GM19351 (cell line): ENCODE data around the gene GTPBP2.
"Not testable (repeated sequence)": the region's sequence is repeated elsewhere in the genome, so short reads cannot be mapped to it uniquely, and the experiment has no call there.

ENCODE experiments used
- ATAC-seq: cut with Tn5 transposase; IDR thresholded peaks from one replicate; pipeline ENCODE4 v1.9.1; 2021; ENCODE audit warnings: mild to moderate bottlenecking, moderate library complexity; ENCODE audit not compliant: unreplicated experiment

GTPBP2 gene

GRCh38 chr6:43625393-43625992, 3.6 kb downstream of the GTPBP2 start:
- ATAC-seq, result no peak

DNA sequence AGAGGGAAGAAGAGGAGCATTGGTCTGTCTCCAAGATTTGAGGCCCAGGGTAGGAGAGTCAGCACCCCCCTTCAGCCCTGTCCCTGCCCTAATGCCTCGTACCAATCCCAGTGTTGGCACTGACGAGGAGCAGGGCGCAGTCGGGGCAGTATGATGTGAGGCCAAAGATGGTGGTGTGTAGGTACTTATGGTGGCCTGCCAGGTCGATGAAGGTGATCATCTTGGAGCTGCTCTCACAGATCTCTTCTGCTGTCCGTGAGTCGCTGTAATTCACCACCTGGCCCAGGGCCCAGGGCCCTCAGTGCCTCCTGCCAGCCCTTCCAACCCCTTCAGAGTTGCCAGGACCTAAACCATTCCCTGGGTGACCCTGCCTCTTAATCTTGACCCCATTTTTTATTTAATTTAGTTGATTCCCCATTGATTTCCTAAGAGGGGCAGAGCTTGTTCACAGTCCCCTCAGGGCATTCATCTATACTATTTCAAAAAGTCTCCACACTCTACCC, 4.2 kb downstream of the GTPBP2 start:
- ATAC-seq, result no peak

DNA sequence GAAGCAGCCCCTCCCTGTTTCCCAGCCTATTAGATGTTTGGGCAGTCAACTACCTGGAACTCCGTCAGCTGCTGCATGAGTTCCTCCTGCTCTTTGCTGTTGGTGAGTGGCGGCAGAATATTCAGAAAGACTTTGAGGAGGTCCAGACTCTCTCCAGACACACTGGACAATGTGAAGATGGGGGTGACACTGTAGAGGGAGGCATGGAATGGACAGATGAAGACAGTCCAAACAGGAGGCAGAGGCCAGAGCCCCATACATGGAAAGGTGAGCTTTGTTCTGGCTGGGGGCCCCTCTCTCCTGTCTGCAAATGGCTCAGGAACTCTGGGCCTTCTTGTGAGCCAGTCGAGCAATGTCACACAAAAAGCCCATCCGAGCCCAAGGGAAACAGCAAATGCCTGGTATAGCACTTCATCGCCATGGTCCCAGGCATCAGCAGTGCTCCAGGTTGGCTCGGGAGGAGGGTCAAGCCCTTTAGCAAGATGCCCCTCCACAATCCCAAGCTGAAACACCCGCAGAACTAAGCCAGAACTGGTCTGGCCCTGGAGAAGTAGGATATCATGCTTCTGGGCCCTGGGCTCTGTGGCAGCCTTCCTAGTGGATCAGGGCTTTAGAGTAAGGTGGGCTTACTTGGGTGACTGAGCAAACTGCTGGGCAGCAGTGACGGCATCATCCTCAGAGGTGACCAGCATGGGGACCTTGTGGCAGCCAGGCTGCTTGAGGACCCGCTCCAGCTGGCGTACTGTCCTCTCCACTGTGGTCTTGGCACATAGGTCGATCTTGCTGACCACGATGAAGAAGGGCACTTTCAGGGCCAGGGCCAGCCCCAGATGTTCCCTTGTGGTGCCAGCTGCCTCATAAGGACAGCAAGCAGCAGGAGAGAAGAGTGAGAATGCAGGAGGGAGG, 4.9 kb downstream of the GTPBP2 start:
- ATAC-seq, result no peak

DNA sequence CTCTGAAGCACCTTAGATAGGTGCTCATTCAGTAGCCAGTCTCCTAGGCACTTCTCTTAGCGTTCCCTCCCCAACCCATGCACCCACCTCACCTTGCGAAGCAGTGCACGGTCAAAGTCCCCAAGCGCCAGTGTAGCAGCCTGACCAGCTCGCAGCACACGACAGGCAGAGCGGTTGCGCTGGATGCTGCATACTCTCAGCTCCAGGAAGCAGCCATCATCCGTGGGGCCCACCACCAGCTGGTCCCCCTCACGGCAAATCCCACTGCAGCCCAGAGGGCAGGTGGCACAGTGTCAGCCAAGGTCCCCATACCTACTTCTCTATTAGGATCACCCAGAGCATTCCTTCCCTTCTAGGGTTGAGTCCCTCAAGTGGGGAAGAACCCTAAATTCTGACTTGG, 6.5 kb downstream of the GTPBP2 start:
- ATAC-seq, result no peak

DNA sequence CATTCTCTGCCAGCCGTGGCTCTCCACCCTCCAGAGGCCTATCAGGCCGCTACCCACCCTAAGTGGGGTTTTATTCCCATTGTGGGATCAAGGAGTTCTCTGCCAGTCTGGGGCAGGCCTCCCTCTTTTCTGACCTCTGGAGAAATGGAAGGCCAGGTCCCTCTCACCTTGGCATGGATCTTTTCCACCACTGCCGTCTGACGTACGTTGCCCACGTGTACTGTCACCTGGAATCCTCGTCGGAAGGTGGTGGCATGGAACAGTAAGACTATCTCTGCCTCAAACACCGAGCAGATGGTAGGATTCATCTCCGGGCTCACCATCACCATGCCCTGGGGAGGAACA, 7.3 kb downstream of the GTPBP2 start:
- ATAC-seq, result no peak

GRCh38 chr6:43621078-43621835, 7.8 kb downstream of the GTPBP2 start:
- no peak for ATAC-seq

DNA sequence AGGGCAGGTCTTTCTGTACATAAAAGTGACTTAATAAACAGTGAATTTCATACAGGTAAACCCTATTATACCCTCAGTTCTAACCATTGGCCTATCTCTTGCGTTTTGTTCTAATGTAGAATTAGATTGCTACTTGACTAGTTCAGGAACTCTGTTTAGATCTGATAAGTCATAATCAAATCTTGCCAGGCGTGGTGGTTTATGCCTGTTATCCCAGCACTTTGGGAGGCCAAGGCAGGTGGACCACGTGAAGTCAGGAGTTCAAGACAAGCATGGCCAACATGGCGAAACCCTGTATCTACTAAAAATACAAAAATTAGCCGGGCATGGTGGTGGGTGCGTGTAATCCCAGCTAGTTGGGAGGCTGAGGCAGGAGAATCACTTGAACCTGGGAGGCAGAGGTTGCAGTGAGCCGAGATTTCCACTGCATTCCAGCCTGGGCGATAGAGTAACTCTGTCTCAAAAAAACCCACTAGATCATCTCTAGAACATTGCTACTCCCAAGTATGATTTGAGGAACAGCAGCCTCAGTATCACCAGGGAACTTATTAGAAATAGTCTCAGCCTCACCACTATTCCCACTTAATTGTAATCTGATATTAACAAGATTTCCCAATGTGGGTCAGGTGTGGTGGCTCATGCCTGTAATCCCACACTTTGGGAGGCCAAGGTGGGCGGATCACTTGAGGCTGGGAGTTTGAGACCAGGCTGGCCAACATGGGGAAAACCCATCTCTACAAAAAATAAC, 12.2 kb downstream of the GTPBP2 start:
- no peak for ATAC-seq

GRCh38 chr6:43614396-43614730, 14.7 kb downstream of the GTPBP2 start:
- ATAC-seq, result no peak

GRCh38 chr6:43613721-43614395, 15.2 kb downstream of the GTPBP2 start:
- ATAC-seq, result no peak

DNA sequence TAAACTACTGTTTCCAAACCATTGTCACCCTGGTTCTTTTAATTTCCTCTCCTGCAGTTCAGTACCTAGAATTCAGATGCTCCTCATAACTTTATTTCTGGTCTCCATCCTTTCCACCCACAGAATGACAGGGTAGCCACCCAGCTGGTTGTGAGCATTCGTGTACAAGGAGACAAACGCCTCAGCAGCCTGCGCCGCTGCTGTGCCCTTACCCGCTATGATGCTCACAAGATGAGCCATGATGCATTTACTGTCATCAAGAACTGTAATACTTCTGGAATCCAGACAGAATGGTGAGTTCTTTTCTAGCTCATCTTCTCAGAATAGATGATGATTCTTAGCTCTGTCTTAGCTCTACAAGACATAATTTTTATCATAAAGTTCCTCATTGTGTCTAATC, 18.6 kb downstream of the GTPBP2 start:
- ATAC-seq, result no peak

DNA sequence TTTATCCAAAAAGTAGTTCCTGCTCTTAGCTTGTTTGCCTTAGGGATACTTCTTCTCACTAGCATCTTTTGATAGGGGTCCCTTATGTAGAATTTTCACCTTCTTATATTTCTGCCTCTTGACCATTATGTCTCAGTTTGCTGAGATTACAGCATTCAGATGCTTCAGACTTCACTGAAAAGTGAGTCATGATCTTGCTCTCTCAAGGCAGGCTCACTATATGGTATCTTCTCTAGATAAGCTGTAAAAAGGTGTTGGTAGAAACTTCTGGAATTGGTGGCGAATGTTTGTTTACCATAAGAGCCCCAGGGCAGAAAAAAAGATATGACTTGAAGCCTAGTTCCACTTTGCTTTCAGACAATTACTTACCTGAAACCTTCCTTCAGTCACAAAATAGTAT, 19.7 kb downstream of the GTPBP2 start:
- no peak for ATAC-seq

DNA sequence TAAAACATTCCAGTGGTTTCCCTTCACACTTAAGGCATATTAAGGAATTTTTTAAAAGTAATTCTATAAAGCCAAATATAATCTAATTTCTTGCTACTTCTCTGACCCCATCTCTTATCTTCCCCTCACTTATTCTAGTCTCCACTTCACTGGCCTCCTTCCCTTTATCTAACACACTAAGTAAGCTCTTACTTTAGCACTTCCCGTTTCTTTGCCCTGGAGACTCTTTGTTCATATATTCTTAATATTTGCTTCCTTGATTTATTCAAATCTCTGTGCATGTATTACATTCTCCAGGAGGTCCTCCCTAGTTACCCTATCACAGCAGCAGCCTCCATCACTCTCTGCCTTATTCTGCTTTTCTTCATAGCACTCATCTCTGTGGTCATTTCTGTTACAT, 20.3 kb downstream of the GTPBP2 start:
- ATAC-seq, result no peak

DNA sequence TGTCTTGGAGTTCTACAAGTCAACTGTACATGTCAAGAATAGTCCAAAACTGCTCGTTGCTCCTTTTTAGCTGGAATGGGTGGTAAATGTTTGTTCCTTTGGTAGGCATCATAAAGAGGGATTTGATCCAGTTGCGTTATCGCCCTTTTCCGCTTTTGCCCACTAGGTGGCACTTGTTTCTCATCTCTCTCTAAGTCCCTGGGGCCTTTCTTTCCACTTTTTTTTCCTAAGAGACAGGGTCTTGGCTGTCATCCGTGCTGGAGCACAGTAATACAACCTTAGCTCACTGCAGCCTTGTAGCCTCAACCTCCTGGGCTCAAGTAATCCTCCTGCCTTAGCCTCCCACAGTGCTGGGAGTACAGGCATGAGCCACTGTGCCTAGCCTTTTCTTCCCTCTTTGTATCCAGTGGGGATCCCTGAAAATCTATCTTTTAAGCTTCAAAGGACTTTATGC, 20.7 kb downstream of the GTPBP2 start:
- no peak for ATAC-seq

DNA sequence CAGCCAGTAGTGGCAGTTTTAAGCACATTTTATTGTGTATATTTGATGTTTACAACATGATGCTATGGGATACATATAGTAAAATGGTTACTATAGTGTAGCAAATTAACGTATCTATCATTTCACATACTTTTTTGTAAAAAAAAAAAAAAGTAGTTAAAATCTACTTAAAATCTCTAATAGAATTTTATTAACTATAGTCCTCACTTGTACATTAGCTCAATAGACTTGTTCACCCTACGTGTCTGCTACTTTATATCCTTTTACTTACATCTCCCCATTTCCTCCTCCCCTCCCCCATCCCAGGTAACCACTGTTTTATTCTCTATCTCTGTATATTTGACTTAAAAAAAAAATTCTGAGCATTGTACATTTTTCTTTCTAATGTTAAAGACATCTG, 23.0 kb downstream of the GTPBP2 start:
- no peak for ATAC-seq

GRCh38 chr6:43604174-43604573, 24.9 kb downstream of the GTPBP2 start:
- no peak for ATAC-seq

GRCh38 chr6:43600595-43600994, 28.5 kb downstream of the GTPBP2 start:
- ATAC-seq, result no peak

DNA sequence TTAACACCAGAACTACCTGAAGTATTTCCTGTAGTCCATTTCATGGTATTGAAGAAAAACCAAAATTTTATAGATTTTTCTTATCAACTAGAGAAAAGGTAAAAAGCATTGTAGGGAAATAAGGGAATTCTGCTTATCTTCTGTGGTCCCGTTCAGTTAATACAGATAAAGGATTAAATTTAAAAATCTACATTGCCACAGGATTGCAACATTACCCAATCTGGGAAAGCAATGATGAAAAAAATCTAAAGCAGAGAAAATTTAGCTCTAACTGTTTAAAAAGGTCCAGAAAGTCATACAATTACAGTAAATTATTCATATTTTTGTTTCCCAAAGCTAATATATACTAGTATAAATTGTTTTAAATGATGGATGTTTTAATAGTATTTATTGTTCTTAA, 35.1 kb downstream of the GTPBP2 start:
- ATAC-seq, result no peak

- not testable (repeated sequence) for ATAC-seq
Measured at GRCh38 chr6:43589564-43589963, 39.5 kb downstream of the GTPBP2 start.

DNA sequence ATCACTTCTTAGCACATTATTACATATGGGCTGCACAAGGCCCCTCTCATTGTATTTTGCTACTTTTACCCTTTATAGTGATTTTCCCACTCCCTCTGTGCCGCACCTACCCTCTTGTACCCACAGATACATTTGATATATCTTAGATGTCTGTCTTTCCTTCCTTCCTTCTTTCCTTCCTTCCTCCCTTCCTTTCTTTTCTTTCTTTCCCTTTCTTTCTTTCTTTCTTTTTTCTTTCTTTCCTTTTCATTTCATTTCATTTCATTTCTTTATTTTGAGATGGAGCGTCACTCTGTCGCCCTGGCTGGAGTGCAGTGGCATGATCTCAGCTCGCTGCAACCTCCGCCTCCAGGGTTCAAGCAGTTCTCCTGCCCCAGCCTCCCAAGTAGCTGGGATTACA, 40.9 kb downstream of the GTPBP2 start:
- ATAC-seq, result no peak

DNA sequence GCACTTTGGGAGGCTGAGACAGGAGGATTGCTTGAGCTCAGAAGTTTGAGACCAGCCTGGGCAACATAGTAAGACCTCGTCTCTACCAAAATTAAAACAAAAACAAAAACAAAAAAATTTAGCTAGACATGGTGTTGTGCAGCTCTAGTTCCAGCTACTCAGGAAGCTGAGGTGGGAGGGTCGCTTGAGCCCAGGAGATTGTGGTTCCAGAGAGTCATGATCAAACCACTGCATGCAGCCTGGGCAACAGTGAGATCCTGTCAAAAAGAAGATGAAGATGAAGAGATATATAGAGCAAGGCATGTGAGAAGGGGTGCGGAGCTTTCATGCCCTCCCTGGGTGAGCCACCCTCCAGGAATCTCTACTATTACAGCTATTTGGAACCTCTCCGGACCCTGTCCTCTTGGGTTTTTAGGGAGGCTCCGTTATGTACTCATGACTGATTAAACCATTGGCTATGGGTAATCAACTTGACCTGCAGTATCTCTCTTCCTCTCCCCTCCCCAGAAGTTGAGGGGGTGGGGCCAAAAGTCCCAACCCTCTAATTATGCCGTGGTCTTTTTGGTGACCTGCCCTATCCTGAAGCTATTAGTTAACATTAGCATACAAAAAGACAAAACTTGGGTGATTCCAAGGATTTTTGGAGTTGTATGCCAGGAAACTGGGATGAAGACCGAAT, 44.0 kb downstream of the GTPBP2 start:
- ATAC-seq, result no peak
